Tibial artery (tissue), 4 donors: Measurements from ENCODE around the gene SNRNP200.

Experiments
- DNase-seq, 2 donors: peaks; one replicate each; pipeline ENCODE4 v3.0.0-alpha.2; 2019
- H3K27ac ChIP-seq, 2 donors: fragments of 200-600 bp; sonication (generic) in 1 of 2; 1 replicate in 1 of 2; 2 replicates in 1 of 2; pipeline ENCODE4 v1.5.1; 2018 to 2019; ENCODE audit warnings: mild to moderate bottlenecking in 1 of 2
- H3K27me3 ChIP-seq, 2 donors: fragments of 200-600 bp; sonication (generic) in 1 of 2; one replicate each; pipeline versions ENCODE4 v1.5.1 to v1.6.0; 2016 to 2019
- H3K36me3 ChIP-seq, 3 donors: fragments of 200-600 bp; sonication (generic) in 2 of 3; one replicate each; pipeline ENCODE4 v1.5.1; 2016 to 2019; ENCODE audit warnings: mild to moderate bottlenecking in 2 of 3
- H3K4me1 ChIP-seq, 4 donors: fragments of 200-600 bp; sonication (generic) in 2 of 4; 1 replicate in 3 of 4; 2 replicates in 1 of 4; pipeline ENCODE4 v1.5.1; 2016 to 2019
- H3K4me3 ChIP-seq, 2 donors: fragments of 200-600 bp; sonication (generic) in 1 of 2; 1 replicate in 1 of 2; 2 replicates in 1 of 2; pipeline ENCODE4 v1.5.1; 2018 to 2019; ENCODE audit warnings: mild to moderate bottlenecking in 2 of 2
- H3K9me3 ChIP-seq, 3 donors: fragments of 200-600 bp; sonication (generic) in 1 of 3; one replicate each; pipeline ENCODE4 v1.5.1; 2016 to 2019
- CTCF ChIP-seq, 2 experiments: fragments of 200-600 bp in 1 of 2; fragments of 450-650 bp in 1 of 2; IDR thresholded peaks; one replicate each; pipeline ENCODE4 v1.5.1; 2017 to 2019; ENCODE audit warnings: antibody characterized with exemption in 2 of 2, mild to moderate bottlenecking in 1 of 2, moderate library complexity in 1 of 2
- intact Hi-C: fragments of 100-400 bp; cut with DNase I; formaldehyde crosslinking; loops from one replicate; pipeline ENCODE4 v1.15.0; 2023; ENCODE audit warnings: low total_unique reads

Gene SNRNP200

GRCh38 chr2:96239091-96239490 lies 66.3 kb downstream of the SNRNP200 start:
- Histone ChIP-seq H3K36me3 (peaks cover 0 to 11% (median 10%) of the 10 kb centered on the region in 3 donors), H3K4me1 (no peaks in the 10 kb centered on the region), H3K27ac (no peak overlapping the region), H3K27me3 (no peaks in the 10 kb centered on the region), H3K4me3 (no peak overlapping the region), H3K9me3 (no peaks in the 10 kb centered on the region)
- DNase-seq = no peak
- intact Hi-C loops = no loop called here
- no peak for TF ChIP-seq CTCF (IDR thresholded peaks at IDR 0.05)

- Histone ChIP-seq H3K9me3 (no peaks in the 10 kb centered on the region), H3K36me3 (peaks cover 0 to 11% (median 10%) of the 10 kb centered on the region in 3 donors), H3K27ac (no peak overlapping the region), H3K4me3 (no peak overlapping the region), H3K27me3 (no peaks in the 10 kb centered on the region), H3K4me1 (no peaks in the 10 kb centered on the region)
- intact Hi-C loops = no loop called here
- no peak for TF ChIP-seq CTCF (IDR thresholded peaks at IDR 0.05)
- DNase-seq = no peak
Measured at GRCh38 chr2:96238266-96238665, 67.1 kb downstream of the SNRNP200 start.

- TF ChIP-seq CTCF (IDR thresholded peaks at IDR 0.05) = no peak
- no peak for DNase-seq
- Histone ChIP-seq H3K4me3 (no peak overlapping the region), H3K27me3 (no peaks in the 10 kb centered on the region), H3K27ac (no peak overlapping the region), H3K9me3 (no peaks in the 10 kb centered on the region), H3K36me3 (peaks cover 0 to 11% (median 10%) of the 10 kb centered on the region in 3 donors), H3K4me1 (no peaks in the 10 kb centered on the region)
- intact Hi-C loops = no loop called here
Measured at GRCh38 chr2:96236882-96237281, 68.5 kb downstream of the SNRNP200 start.

GRCh38 chr2:96233880-96234316 lies 71.4 kb downstream of the SNRNP200 start:
- DNase-seq = no peak
- no peak for TF ChIP-seq CTCF (IDR thresholded peaks at IDR 0.05)
- Histone ChIP-seq H3K9me3 (no peaks in the 10 kb centered on the region), H3K36me3 (no peaks in the 10 kb centered on the region), H3K27me3 (no peaks in the 10 kb centered on the region), H3K4me3 (no peak overlapping the region), H3K27ac (no peak overlapping the region), H3K4me1 (no peaks in the 10 kb centered on the region)
- intact Hi-C loops = no loop called here

- no peaks in the 10 kb centered on the region for H3K4me1 ChIP-seq
- DNase-seq = no peak
- H3K9me3 ChIP-seq = no peaks in the 10 kb centered on the region
- no peak for TF ChIP-seq CTCF (IDR thresholded peaks at IDR 0.05)
- no peaks in the 10 kb centered on the region for H3K27me3 ChIP-seq
- H3K36me3 ChIP-seq = no peaks in the 10 kb centered on the region
- H3K4me3 ChIP-seq = no peak overlapping the region
- intact Hi-C loops = no loop called here
- H3K27ac ChIP-seq = no peak overlapping the region
Measured at GRCh38 chr2:96233436-96233835, 71.9 kb downstream of the SNRNP200 start.

GRCh38 chr2:96231316-96231715 lies 74.0 kb downstream of the SNRNP200 start:
- Histone ChIP-seq H3K4me3 (no peak overlapping the region), H3K9me3 (no peaks in the 10 kb centered on the region), H3K27me3 (no peaks in the 10 kb centered on the region), H3K27ac (no peak overlapping the region), H3K36me3 (no peaks in the 10 kb centered on the region), H3K4me1 (no peaks in the 10 kb centered on the region)
- TF ChIP-seq CTCF (IDR thresholded peaks at IDR 0.05) = no peak
- DNase-seq = peak in 1 of 2 donors; percentile 20
- intact Hi-C loops = no loop called here
